SW480 (cell line): ENCODE results near the gene SAMD5.

Source experiments
- DNase-seq: peaks from one replicate; pipeline ENCODE4 v3.0.0-alpha.2; 2016; ENCODE audit warnings: low spot score

Gene SAMD5

DNA sequence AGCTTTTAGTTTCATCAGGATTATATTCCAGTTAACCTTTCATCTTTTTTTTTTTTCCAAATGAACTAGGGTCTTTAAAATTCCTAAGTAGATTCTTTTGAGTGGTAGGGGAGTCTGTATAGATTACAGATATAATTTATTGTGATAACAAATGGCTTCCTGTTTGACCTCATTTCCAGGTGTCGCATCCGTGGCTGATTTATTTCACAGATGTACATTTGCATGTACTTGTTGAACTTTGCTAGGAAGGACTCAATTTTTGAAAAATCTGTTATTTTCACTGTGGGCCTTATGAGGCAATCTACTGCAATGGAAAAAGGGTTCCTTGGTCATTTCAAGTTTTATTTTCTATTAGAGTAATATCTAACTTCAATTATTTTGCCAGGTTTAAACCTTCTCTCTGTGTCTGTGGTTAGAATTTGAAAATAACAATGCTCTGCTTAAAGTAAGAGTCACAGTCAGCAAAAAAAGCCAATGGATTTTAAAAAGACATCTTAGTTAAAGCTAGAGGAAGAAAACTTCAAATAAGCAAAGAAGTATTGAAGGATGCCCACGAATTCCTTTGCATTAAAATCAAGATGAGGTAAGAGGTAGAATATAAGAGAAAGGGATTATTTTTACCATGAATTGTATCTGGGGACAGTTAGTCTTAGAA is 57.9 kb downstream of the SAMD5 start:
- DNase-seq, result no peak

DNA sequence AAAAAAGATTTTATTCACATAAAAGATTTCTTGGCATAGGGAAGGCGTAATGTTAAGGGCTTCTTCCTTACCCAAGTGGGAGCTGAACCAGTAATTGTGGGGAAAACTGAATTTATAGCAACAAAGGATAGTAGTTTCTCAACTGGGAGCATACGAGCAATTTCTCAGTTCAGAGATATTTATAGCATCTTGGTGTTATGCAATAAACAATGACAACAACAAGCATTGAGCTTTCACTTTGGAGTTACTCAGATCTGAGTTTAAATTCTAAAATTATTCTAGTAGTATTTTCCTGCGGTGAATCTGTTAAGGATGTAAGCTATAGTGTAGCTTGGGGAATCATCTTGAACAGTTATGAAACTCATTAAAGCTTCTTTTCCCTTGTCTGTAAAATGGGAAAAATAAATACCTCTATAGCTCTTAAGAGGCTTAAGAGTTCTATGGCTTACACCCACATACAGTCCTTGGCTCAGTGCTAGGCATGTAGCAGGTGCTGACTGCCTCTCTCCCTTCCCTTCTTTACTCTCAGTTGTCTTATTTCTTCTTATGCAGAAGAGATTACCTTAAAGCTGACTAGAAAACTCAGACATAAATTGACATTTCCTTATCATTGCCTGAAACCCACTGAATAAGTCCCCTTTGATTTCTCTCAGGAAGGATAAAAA is 58.8 kb downstream of the SAMD5 start:
- DNase-seq, result no peak

DNA sequence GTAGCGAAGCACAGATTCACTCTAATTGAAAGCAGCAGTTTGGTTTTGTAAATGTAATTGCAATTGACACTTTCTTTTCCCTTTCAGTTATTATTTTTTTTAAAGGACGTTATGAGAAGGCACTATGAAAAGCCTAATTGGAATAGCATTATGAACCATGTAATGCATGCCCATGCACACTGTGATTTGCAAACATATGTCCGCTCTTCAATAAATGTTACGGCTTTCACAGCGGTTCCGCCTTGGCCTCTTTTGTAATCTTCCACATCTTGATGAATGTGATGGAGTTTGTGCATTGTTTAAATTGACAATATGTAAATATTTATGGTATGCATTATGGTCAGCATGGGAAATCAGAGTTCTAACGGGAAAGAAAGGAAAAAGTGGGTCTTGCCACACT is 61.3 kb downstream of the SAMD5 start:
- no peak for DNase-seq

GRCh38 chr6:147570681-147571080 is 62.2 kb downstream of the SAMD5 start:
- no peak for DNase-seq

DNA sequence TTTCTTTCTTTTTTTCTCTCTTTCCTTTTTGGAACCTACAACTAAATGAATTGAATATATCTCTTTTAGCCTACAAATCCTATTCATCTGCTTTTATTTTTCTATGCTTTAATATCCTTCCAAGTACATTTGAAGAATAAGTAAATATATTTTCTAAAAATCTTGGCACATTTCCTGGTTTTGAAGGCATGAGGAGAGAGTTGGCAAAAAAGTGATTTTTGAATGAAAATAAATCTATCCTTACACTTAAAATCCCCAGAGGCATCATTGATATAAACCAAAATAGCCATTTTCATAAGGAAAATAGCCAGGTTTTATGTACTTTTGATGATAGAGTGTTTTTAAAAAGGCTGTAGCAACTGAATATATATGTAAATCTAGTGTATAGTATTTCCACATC is 69.0 kb downstream of the SAMD5 start:
- DNase-seq, result no peak

- DNase-seq, result no peak
These were observed 69.7 kb downstream of the SAMD5 start for GRCh38 chr6:147578159-147578558.

GRCh38 chr6:147578883-147579282 is 70.4 kb downstream of the SAMD5 start:
- no peak for DNase-seq

DNA sequence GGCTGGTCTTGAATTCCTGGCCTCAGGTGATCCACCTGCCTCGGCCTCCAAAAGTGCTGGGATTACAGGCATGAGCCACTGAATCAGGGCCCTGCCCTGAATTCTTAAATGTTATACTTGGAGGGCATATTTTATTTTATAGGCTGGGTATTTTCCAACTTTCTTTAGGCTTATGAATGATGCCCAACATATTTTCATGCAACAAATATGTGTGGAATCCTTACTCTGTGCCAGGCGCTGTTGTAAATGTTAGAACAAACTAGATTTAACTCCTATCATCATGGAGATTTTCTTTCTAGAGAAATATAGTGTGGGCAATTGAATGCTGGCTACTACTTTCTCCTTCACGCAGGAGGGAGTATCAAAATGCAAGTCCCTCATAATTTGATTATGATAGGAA is 71.2 kb downstream of the SAMD5 start:
- no peak for DNase-seq

GRCh38 chr6:147582991-147583390 is 74.5 kb downstream of the SAMD5 start:
- no peak for DNase-seq

DNA sequence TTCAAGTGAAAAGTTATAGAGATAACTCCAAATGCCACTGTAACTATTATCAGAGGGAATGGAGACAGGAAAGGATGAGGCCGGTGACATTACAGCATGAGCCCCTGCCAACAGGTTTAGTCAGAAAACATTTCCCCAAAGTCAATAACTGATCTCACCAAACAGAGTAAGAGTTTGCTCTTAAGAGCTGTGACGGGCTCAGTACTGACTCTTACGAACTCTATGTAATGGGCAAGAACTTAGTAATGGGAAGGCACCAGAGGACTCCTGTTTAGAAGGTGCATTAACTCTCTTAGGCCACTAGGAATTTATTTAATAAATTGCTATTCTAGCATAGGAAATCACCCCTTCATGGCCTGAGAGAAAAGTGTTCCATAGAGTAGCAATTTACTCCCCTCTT is 76.8 kb downstream of the SAMD5 start:
- no peak for DNase-seq

- DNase-seq, result no peak
These were observed 77.6 kb downstream of the SAMD5 start for GRCh38 chr6:147586044-147586443.

GRCh38 chr6:147587907-147588306 is 79.4 kb downstream of the SAMD5 start:
- no peak for DNase-seq

GRCh38 chr6:147588469-147588868 is 80.0 kb downstream of the SAMD5 start:
- DNase-seq, result no peak

DNA sequence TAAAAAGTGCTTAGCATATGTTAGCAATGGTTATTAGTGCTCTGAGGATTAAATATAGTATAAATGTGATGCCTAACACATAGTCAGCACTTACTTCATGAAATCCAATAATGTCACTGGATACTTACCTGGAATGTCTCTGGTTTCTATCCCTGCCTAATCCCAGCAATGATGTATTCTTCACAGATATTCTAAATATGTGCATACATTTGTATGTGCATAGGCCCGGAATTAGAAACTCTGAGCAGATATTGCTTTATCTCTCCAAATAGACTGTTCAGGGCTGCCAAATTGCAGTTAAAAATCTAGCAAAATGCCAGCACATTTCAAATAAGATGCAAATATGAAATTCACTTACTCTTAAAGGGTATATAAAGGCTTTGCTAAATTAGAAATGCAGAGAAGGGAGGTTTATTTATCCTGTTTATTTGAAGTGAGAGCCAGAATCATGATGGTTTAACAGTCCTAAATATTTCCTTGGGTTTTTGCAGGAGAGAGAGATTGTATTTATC is 81.3 kb downstream of the SAMD5 start:
- no peak for DNase-seq

DNA sequence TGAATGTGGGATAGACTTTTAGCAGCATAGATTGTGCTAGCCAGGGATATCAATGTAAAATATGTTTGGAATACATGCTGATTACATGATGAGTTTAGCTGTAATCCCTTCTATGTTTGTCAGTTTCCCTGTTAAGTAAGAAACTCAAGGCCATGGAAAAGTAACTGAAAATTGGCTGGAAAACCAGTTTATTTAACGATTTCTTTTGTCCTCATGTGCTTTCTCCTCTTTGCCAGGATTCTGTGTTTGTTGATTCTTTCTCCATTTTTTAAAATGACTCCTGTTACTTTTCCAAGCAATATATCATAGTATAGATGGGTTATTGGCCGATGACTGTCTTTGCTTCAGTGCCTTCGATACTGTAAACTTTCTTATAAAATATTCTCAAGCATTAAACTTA is 87.5 kb downstream of the SAMD5 start:
- DNase-seq, result no peak

DNA sequence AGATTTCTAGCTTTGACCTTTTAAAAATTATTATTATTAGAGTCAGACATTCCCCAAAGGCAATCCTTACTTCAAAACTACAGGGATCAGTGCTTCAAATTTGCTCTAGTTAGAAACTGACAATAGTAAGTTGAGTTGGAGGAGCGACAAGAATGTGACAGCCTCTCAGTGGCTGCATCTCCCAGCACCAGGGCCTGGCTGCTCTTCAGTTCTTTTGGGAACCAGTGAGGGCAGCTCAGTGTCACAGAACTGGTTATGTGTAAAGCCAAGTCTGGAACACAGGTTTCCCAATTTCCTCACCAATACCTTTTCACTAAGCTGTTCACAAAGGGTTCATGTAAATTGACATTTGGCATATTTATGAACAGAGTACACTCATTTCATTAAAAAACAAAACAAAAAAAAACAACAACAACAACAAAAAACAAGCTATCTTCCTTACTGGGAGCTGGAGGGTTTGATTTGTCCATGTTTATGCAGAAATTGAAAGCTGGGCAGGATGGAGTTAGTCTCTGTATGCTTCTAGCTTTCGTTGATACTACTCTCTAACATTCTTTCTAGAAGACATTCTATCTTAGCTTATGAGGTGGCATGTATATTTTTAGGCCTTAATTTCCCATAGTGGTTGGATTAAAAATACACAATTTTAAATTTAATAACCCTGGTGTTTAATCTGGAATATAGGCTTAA is 95.0 kb downstream of the SAMD5 start:
- DNase-seq, result no peak

DNA sequence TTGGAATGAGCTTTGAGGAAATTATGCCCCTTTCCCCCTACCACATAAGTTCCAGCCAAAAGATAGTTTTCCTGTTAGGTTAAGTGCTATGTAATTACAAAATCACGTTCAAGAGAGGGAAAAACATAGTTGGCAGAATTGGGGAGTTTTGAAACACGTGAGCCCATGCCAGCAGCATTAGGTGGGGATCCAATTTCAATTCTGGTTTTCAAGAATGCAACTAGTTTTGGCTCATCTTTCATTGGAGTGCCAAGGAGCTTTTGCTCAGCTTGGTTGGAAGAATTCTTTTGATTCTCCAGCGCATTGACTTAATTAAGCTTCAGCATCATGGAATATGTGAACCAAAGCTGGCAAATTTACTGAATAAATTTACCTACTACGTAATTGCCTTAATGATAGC is 95.9 kb downstream of the SAMD5 start:
- no peak for DNase-seq

- no peak for DNase-seq
These were observed 103.5 kb downstream of the SAMD5 start for GRCh38 chr6:147611992-147612391.

DNA sequence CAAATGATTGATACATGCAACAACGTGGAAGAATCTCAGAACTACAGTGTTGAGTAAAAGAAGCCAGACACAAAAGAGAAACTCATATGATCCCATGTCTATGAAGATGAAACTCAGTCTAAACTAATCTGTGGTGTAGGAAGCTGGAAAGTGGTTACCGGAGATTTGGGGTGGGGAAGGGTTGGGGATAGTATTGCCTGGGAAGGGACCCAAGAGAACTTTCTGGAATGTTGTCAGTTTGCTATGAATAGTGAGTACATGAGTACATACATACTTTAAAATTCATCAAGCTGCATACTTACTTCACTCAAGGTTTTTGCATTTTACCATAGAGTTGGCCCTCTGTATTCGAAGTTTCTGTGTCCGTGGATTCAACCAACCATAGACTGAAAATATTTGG is 106.0 kb downstream of the SAMD5 start:
- DNase-seq, result no peak

GRCh38 chr6:147615659-147616456 is 107.4 kb downstream of the SAMD5 start:
- no peak for DNase-seq

DNA sequence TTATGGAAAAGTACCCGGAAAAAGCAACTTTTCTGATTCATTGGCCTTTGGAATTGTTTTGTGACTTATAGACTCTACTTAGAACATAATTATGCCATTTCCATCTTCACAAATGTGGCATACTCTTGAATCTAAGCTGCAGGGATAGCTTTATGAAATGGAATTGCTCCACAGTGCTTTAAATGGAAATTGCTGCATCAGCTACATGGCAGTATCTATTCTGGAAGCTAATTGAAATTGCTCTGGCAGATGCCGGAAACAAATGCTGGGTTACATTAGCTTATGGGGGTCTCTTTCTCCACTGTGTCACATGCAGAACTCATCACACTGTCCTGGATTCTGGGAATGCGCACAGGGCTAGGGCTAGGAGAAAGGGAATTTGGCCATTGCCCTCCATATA is 108.9 kb downstream of the SAMD5 start:
- no peak for DNase-seq

- no peak for DNase-seq
These were observed 110.0 kb downstream of the SAMD5 start for GRCh38 chr6:147618457-147618856.

DNA sequence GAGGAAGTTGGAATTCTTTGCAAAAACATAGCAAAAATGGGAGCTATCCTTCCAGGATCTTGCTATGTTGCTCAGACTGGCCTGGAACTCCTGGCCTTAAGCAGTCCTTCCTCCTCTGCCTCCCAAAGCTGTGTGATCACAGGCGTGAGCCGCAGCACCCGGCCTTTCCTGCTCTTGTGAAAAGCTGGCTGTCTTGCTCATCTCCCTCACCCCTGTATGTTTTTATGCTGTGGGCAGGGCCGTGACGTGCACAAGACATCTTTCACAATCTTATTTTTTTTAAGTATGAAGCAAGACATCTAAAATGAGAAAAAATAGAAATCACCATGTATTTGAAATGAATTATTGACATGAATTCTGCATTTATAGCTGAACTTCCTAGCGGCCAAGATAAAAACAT is 110.4 kb downstream of the SAMD5 start:
- no peak for DNase-seq
